GM12878 (cell line): ENCODE measurements around the gene TAAR2. TPM values are rescaled to one million over a fixed set of nuclear protein-coding genes. Genes with fewer than 3 reads are reported as not detected.

Source experiments
- ATAC-seq: fragments of 200-7000 bp; cut with Tn5 transposase; 3 replicates; pipeline ENCODE4 v1.9.1; 2020; ENCODE audit warnings: mild to moderate bottlenecking, moderate library complexity
- BruUV-seq: library from RNA; stranded (reverse); fragments of 400-500 nt; replicated peaks from 2 replicates; lab custom pipeline; 2021; lab: Mats Ljungman, UMichigan
- CTCF ChIA-PET: fragments of 300-600 bp; sonication (Branson Sonifier 250); formaldehyde crosslinking; extraction: SDS; loops from one replicate; lab custom pipeline; 2021; ENCODE audit warnings: inconsistent platforms; lab: Yijun Ruan, JAX
- POLR2A ChIA-PET: fragments of 350-600 bp; formaldehyde crosslinking; extraction: SDS; loops from one replicate; lab custom pipeline; 2021; ENCODE audit warnings: inconsistent platforms; lab: Charles Lee
- RAD21 ChIA-PET: fragments of 300-600 bp; sonication (Branson Sonifier 250); formaldehyde crosslinking; loops from one replicate; lab custom pipeline; 2023; ENCODE audit warnings: antibody characterized with exemption; ENCODE audit not compliant: unreplicated experiment; lab: Charles Lee
- SMC1A ChIA-PET: fragments of 300-600 bp; sonication (Branson Sonifier 250); formaldehyde crosslinking; loops from one replicate; lab custom pipeline; 2023; ENCODE audit not compliant: unreplicated experiment, uncharacterized antibody; lab: Charles Lee
- DNase-seq: peaks from one replicate; pipeline ENCODE4 v3.0.0-alpha.2; 2011; ENCODE audit warnings: low read depth, low spot score
- FAIRE-seq: peaks from 3 replicates; lab custom pipeline; 2011; peaks lifted over from hg19 to GRCh38; lab: Jason Lieb, UNC
- H2AFZ ChIP-seq: 2 replicates; pipeline ENCODE4 v1.6.0; 2011; ENCODE audit warnings: low read depth, low read length, control low read depth; ENCODE audit not compliant: control insufficient read depth
- H3K27ac ChIP-seq: 2 replicates; pipeline ENCODE4 v1.5.1; 2011; ENCODE audit warnings: control low read depth; ENCODE audit not compliant: control insufficient read depth, insufficient read depth
- H3K27me3 ChIP-seq, 2 experiments: replicated peaks in 1 of 2; 2 replicates each; pipeline versions ENCODE4 v1.6.0 to v1.6.1; 2011; ENCODE audit warnings: low read length in 1 of 2; ENCODE audit not compliant: control insufficient read depth in 2 of 2, insufficient read depth in 2 of 2
- H3K36me3 ChIP-seq, 2 experiments: 2 replicates each; pipeline ENCODE4 v1.5.1; 2011; ENCODE audit warnings: low read length in 1 of 2; ENCODE audit not compliant: control insufficient read depth in 2 of 2, insufficient read depth in 2 of 2
- H3K4me1 ChIP-seq: 2 replicates; pipeline ENCODE4 v1.6.1; 2011; ENCODE audit warnings: mild to moderate bottlenecking, low read length, moderate library complexity, mixed read lengths; ENCODE audit not compliant: control insufficient read depth, insufficient read depth
- H3K4me2 ChIP-seq: 2 replicates; pipeline ENCODE4 v1.6.0; 2011; ENCODE audit warnings: control low read depth; ENCODE audit not compliant: control insufficient read depth, insufficient read depth
- H3K4me3 ChIP-seq: fragments of 200-600 bp; sonication (generic); 2 replicates; pipeline ENCODE4 v1.5.1; 2016
- H3K79me2 ChIP-seq: 2 replicates; pipeline ENCODE4 v1.6.0; 2011; ENCODE audit warnings: low read length; ENCODE audit not compliant: control insufficient read depth, insufficient read depth
- H3K9ac ChIP-seq: 2 replicates; pipeline ENCODE4 v1.8.0; 2011; ENCODE audit warnings: low read length, control low read depth, mixed read lengths; ENCODE audit not compliant: control insufficient read depth, insufficient read depth
- H3K9me3 ChIP-seq: replicated peaks from 3 replicates; pipeline ENCODE4 v1.5.1; 2011; ENCODE audit warnings: mild to moderate bottlenecking, low read length; ENCODE audit not compliant: control insufficient read depth, insufficient read depth
- H4K20me1 ChIP-seq: 2 replicates; pipeline ENCODE4 v1.6.0; 2011; ENCODE audit not compliant: control insufficient read depth, insufficient read depth
- BCL11A ChIP-seq: IDR thresholded peaks from 2 replicates; pipeline ENCODE4 v1.6.1; 2011; ENCODE audit warnings: low read depth, low read length
- BMI1 ChIP-seq: fragments of 450-650 bp; IDR thresholded peaks from 2 replicates; pipeline ENCODE4 v1.6.1; 2016; ENCODE audit warnings: mild to moderate bottlenecking, moderate library complexity, borderline replicate concordance
- EP300 ChIP-seq, 2 experiments: fragments of 150-350 bp in 1 of 2; IDR thresholded peaks; 2 replicates each; pipeline ENCODE4 v1.6.1; 2011 to 2012; ENCODE audit warnings: low read depth in 2 of 2, low read length in 2 of 2, borderline replicate concordance in 1 of 2, improper control_type of control experiment in 1 of 2, inconsistent platforms in 1 of 2; ENCODE audit not compliant: control insufficient read depth in 1 of 2
- FOXM1 ChIP-seq: IDR thresholded peaks from 2 replicates; pipeline ENCODE4 v1.6.1; 2012; ENCODE audit warnings: low read depth, mild to moderate bottlenecking, inconsistent platforms, low read length, moderate library complexity
- IRF4 ChIP-seq: IDR thresholded peaks from 2 replicates; pipeline ENCODE4 v1.6.1; 2011; ENCODE audit warnings: low read depth, low read length
- MEF2A ChIP-seq: IDR thresholded peaks from 2 replicates; pipeline ENCODE4 v1.6.1; 2011; ENCODE audit warnings: low read depth, mild to moderate bottlenecking, low read length, moderate library complexity; ENCODE audit not compliant: insufficient read depth
- POLR2A ChIP-seq: IDR thresholded peaks from 2 replicates; pipeline ENCODE4 v1.6.1; 2011; ENCODE audit warnings: low read depth, mild to moderate bottlenecking, low read length
- SMARCA5 ChIP-seq: fragments of 450-650 bp; IDR thresholded peaks from 2 replicates; pipeline ENCODE4 v1.6.1; 2017; ENCODE audit warnings: mild to moderate bottlenecking
- SMC3 ChIP-seq: IDR thresholded peaks from 2 replicates; pipeline ENCODE4 v1.6.1; 2011; ENCODE audit warnings: low read length, improper control_type of control experiment, borderline replicate concordance
- SRF ChIP-seq, 2 experiments: IDR thresholded peaks; 2 replicates each; pipeline ENCODE4 v1.6.1; 2011; ENCODE audit warnings: low read depth in 2 of 2, low read length in 2 of 2, mild to moderate bottlenecking in 1 of 2, moderate library complexity in 1 of 2
- ZBTB40 ChIP-seq: fragments of 450-650 bp; IDR thresholded peaks from 2 replicates; pipeline ENCODE4 v1.6.1; 2016; ENCODE audit warnings: mild to moderate bottlenecking, moderate library complexity, borderline replicate concordance
- ZNF24 ChIP-seq: fragments of 450-650 bp; IDR thresholded peaks from 2 replicates; pipeline ENCODE4 v1.6.1; 2017; ENCODE audit warnings: antibody characterized with exemption, mild to moderate bottlenecking
- WGBS: methylation state at CpG from one replicate; pipeline ENCODE4 v1.1.6; 2016; ENCODE audit warnings: low lambda C conversion rate; ENCODE audit not compliant: insufficient replicate concordance, insufficient coverage; ENCODE audit errors: missing lambda C conversion rate; 5-methylcytosine and 5-hydroxymethylcytosine counted together
- in situ Hi-C: fragments of 300-500 bp; cut with MboI; formaldehyde crosslinking; loops from 9 replicates; pipeline ENCODE4 v1.14.3; 2018; ENCODE audit warnings: mixed read lengths
- intact Hi-C: fragments of 100-400 bp; cut with micrococcal nuclease; formaldehyde crosslinking; loops from one replicate; pipeline ENCODE4 v1.14.2; 2022; ENCODE audit not compliant: unreplicated experiment
- polyA plus RNA-seq, 11 experiments: library from polyadenylated mRNA; depleted of rRNA in 4 of 11; unstranded in 6 of 11; stranded (reverse) in 5 of 11; fragments of >200 nt; fragmentation: Nextera tagmentation in 4 of 11; fragmentation: Illumina TruSeq in 1 of 11; extraction: Ambion mirVana in 4 of 11; extraction: Trizol in 1 of 11; gene quantifications; 1 replicate in 1 of 11; 2 replicates in 10 of 11; pipeline versions ENCODE4 v1.2.1 to v1.2.3, GENCODE V29; 2011 to 2016; ENCODE audit warnings: inconsistent platforms in 2 of 11, missing spikeins in 2 of 11, low read depth in 1 of 11
- total RNA-seq, 4 experiments: library from RNA; depleted of rRNA in 3 of 4; stranded (reverse); fragments of >200 nt in 3 of 4; fragmentation: Illumina TruSeq in 1 of 4; extraction: Trizol in 1 of 4; gene quantifications; 2 replicates each; pipeline versions ENCODE4 v1.2.1 to v1.2.3, GENCODE V29; 2013 to 2021
- TF ChIP-seq, protein P1 (sequence below): fragments of 150-350 bp; IDR thresholded peaks from 2 replicates; pipeline ENCODE4 v1.6.1; 2014; ENCODE audit warnings: mild to moderate bottlenecking, low read depth, low read length

The TAAR2 gene
- total and polyA plus RNA-seq, 10 of the 15 experiments (the other 5 are each of a cell fraction or from before 2014, with no cell fraction given): not detected

GRCh38 chr6:132673376-132674094 is 49.5 kb upstream of the TAAR2 start:
- Histone ChIP-seq H3K4me1 (no peaks in the 10 kb centered on the region), H3K79me2 (no peaks in the 10 kb centered on the region), H3K4me3 (no peak overlapping the region), H3K9me3 (no peaks in the 10 kb centered on the region), H3K36me3 (no peaks in the 10 kb centered on the region), H3K4me2 (no peak overlapping the region), H3K9ac (no peak overlapping the region), H2AFZ (no peak overlapping the region), H3K27ac (no peak overlapping the region), H4K20me1 (no peaks in the 10 kb centered on the region), H3K27me3 (no peaks in the 10 kb centered on the region)
- ATAC-seq: no peak
- TF ChIP-seq FOXM1: no peak
- no peak for TF ChIP-seq EP300 (IDR thresholded peaks at IDR 0.05; ENCODE audit: borderline replicate concordance in 1 of 2, control insufficient read depth in 1 of 2, low read depth in 2 of 2, low read length in 2 of 2)
- TF ChIP-seq SMARCA5: no peak
- TF ChIP-seq, protein P1, sequence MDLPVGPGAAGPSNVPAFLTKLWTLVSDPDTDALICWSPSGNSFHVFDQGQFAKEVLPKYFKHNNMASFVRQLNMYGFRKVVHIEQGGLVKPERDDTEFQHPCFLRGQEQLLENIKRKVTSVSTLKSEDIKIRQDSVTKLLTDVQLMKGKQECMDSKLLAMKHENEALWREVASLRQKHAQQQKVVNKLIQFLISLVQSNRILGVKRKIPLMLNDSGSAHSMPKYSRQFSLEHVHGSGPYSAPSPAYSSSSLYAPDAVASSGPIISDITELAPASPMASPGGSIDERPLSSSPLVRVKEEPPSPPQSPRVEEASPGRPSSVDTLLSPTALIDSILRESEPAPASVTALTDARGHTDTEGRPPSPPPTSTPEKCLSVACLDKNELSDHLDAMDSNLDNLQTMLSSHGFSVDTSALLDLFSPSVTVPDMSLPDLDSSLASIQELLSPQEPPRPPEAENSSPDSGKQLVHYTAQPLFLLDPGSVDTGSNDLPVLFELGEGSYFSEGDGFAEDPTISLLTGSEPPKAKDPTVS: no peak
- no peak for TF ChIP-seq SRF (IDR thresholded peaks at IDR 0.05; ENCODE audit: low read depth in 2 of 2, low read length in 2 of 2)
- no peak for TF ChIP-seq SMC3
- TF ChIP-seq ZBTB40: no peak
- no peak for TF ChIP-seq MEF2A
- TF ChIP-seq ZNF24: no peak
- no peak for TF ChIP-seq BMI1
- TF ChIP-seq BCL11A: no peak
- no peak for TF ChIP-seq POLR2A
- no peak for TF ChIP-seq IRF4
- intact Hi-C loops (loop anchor here (5.0 to 10.0 kb wide), 2 partner anchors 139 to 281 kb away; partner anchors contain the start of gene RPS12), in situ Hi-C loops (loop anchor here (5.0 kb wide), 1 partner anchor 94 kb away; no protein-coding TSS in a partner anchor)
- RAD21 ChIA-PET: interaction anchor here (1.6 kb wide), 1 partner anchor 89 kb away, joined by 3 read pairs; no protein-coding TSS in a partner anchor
- WGBS: 72% methylated on average over 10 of the region's 10 CpGs
- no peak for DNase-seq
- no TSS peak for BruUV-seq
- CTCF ChIA-PET: interaction anchor here (1.7 kb wide), 1 partner anchor 93 kb away, joined by 6 read pairs; no protein-coding TSS in a partner anchor
- POLR2A ChIA-PET: interaction anchor here (0.6 kb wide), 1 partner anchor 99 kb away, joined by 3 read pairs; no protein-coding TSS in a partner anchor
- FAIRE-seq: no peak
- SMC1A ChIA-PET: no interaction called here
